Small intestine (tissue), 7 donors: ENCODE data around the gene SUGCT. TPM values are rescaled to one million over a fixed set of nuclear protein-coding genes. Genes with fewer than 3 reads are reported as not detected.

Experiments
- DNase-seq, 2 donors: peaks; one replicate each; pipeline versions ENCODE4 v3.0.0 to v3.0.0-alpha.2; 2013
- FAIRE-seq: peaks from 2 replicates; lab custom pipeline; 2012; peaks lifted over from hg19 to GRCh38; lab: Jason Lieb, UNC
- H3K27ac ChIP-seq, 3 donors: one replicate each; pipeline ENCODE4 v1.5.1; 2013; ENCODE audit warnings: low read length in 2 of 3, mild to moderate bottlenecking in 2 of 3, control low read depth in 1 of 3, inconsistent platforms in 1 of 3, low read depth in 1 of 3, moderate library complexity in 1 of 3
- H3K27me3 ChIP-seq, 3 donors: one replicate each; pipeline ENCODE4 v1.6.1; 2013; ENCODE audit warnings: low read length in 3 of 3, inconsistent platforms in 1 of 3; ENCODE audit not compliant: control insufficient read depth in 3 of 3, insufficient read depth in 3 of 3
- H3K36me3 ChIP-seq, 3 donors: one replicate each; pipeline ENCODE4 v1.6.1; 2013; ENCODE audit warnings: low read length in 3 of 3, inconsistent platforms in 1 of 3, low read depth in 1 of 3, mild to moderate bottlenecking in 1 of 3, moderate library complexity in 1 of 3; ENCODE audit not compliant: control insufficient read depth in 3 of 3, insufficient read depth in 2 of 3
- H3K4me1 ChIP-seq, 3 donors: one replicate each; pipeline ENCODE4 v1.6.1; 2013; ENCODE audit warnings: low read length in 2 of 3, inconsistent platforms in 1 of 3, low read depth in 1 of 3, mild to moderate bottlenecking in 1 of 3, moderate library complexity in 1 of 3; ENCODE audit not compliant: control insufficient read depth in 3 of 3, insufficient read depth in 2 of 3
- H3K4me3 ChIP-seq, 3 donors: one replicate each; pipeline ENCODE4 v1.5.1; 2013; ENCODE audit warnings: low read length in 3 of 3, control low read depth in 1 of 3, inconsistent platforms in 1 of 3, low read depth in 1 of 3, mild to moderate bottlenecking in 1 of 3, moderate library complexity in 1 of 3
- H3K9me3 ChIP-seq, 2 donors: one replicate each; pipeline ENCODE4 v1.6.1; 2013; ENCODE audit warnings: low read depth in 1 of 2, low read length in 1 of 2; ENCODE audit not compliant: control insufficient read depth in 2 of 2, insufficient read depth in 1 of 2
- WGBS, 3 donors: extraction: QIAGEN DNeasy Blood & Tissue Kit; methylation state at CpG; one replicate each; pipeline ENCODE4 v1.1.7; 2013; 5-methylcytosine and 5-hydroxymethylcytosine counted together
- polyA plus RNA-seq, 4 donors: library from polyadenylated mRNA; stranded (reverse) in 3 of 4; unstranded in 1 of 4; fragments of 200-250 nt in 3 of 4; fragments of 120-200 nt in 1 of 4; gene quantifications; one replicate each; pipeline versions ENCODE4 v1.2.1 to v1.2.3, GENCODE V29; 2013
- donor health status: healthy with polysubstance abuse.
- donor health status: control.
- donor health status: control.
- donor health status: Bipolar disorder and iron deficiency.
- donor health status: healthy.

SUGCT gene
- polyA plus RNA-seq, 4 donors: 0.54 to 26.9 (median 2.5) TPM

DNA sequence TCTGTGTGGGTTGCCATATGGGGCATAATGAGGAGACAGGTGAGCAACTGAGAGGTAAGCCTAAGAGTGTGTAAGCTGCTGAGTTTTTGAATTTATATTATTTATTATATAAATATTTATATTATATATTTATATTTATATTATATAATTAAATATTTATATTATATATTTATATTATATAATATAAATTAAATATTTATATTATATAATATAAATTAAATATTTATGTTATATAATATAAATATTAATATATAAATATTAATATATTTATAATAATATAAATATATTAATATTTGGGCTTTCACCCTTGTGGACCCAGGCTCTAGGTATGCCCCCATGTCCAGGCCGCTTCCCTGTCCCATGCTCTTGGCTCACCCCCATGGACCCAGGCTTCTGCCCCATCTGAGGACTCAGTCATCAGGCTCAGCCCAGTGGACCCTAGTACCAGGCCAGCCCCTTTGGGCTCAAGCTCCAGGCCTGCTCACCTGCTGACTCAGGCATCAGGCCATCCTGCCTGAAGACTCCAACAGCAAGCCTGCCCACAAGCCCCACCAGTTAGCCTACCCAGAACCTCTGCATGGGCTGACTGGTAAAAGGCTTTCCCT lies 755.4 kb downstream of the SUGCT start:
- FAIRE-seq (peak; percentile 91), DNase-seq (no peak)
- Histone ChIP-seq H3K36me3 (no peaks in the 10 kb centered on the region), H3K27ac (no peak overlapping the region), H3K27me3 (no peaks in the 10 kb centered on the region), H3K4me1 (peaks cover 0 to 3% (median 0%) of the 10 kb centered on the region in 3 donors), H3K9me3 (peaks cover 0 to 14% of the 10 kb centered on the region in 2 donors), H3K4me3 (no peak overlapping the region)
- 92 to 97% (median 95%) methylated on average over 1 of the region's 1 CpG for WGBS, 3 donors

DNA sequence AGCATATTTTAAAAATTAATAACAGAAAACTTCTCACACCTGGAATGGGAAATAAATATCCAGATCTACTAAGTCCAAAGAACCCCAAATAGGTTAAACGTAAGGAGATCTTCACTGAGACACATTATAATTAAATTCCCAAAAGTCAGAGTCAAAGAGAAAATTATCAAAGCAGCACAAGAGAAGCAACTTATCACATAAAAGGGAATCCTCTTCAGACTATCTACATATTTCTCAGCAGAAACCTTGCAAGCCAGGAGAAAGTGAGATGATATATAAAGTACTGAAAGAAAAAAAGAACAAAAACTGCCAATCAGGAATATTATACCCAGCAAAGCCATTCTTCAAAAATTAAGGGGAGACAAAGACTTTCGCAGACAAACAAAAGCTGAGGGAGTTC lies 756.4 kb downstream of the SUGCT start:
- no peak for FAIRE-seq
- Histone ChIP-seq H3K27me3 (no peaks in the 10 kb centered on the region), H3K4me1 (peaks cover 0 to 3% (median 0%) of the 10 kb centered on the region in 3 donors), H3K27ac (no peak overlapping the region), H3K4me3 (no peak overlapping the region), H3K9me3 (peaks cover 0 to 14% of the 10 kb centered on the region in 2 donors), H3K36me3 (no peaks in the 10 kb centered on the region)
- 93 to 95% (median 94%) methylated on average over 2 of the region's 2 CpGs for WGBS, 3 donors
- no peak for DNase-seq

DNA sequence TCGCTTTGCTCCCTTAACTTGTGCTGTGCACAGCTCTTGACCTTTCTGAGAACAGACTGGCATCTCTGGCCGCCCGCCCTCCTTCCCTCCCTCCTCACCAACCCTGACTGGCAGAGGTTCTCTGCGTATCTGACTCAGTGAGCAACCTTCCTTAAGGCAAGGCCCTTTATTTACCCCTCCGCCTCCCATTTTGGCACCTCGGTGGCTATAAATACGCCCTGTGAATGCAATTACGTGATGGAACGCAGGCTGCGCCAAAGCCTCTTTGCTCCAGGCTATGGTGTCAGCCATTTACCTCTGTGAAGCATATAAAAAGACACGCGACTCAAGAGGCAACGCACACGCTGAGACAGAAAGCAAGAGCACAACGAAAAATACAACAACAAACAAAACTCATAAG lies 764.3 kb downstream of the SUGCT start:
- Histone ChIP-seq H3K27ac (no peak overlapping the region), H3K36me3 (no peaks in the 10 kb centered on the region), H3K4me1 (no peaks in the 10 kb centered on the region), H3K27me3 (no peaks in the 10 kb centered on the region), H3K9me3 (peaks cover 0 to 20% of the 10 kb centered on the region in 2 donors), H3K4me3 (no peak overlapping the region)
- FAIRE-seq (no peak), DNase-seq (no peak)
- 93 to 96% (median 94%) methylated on average over 15 of the region's 15 CpGs for WGBS, 3 donors

- Histone ChIP-seq H3K27me3 (no peaks in the 10 kb centered on the region), H3K4me3 (no peak overlapping the region), H3K36me3 (no peaks in the 10 kb centered on the region), H3K4me1 (no peaks in the 10 kb centered on the region), H3K27ac (no peak overlapping the region), H3K9me3 (peaks cover 0 to 20% of the 10 kb centered on the region in 2 donors)
- WGBS, 3 donors: 79 to 92% (median 92%) methylated on average over 16 of the region's 16 CpGs
- DNase-seq: no peak
- no peak for FAIRE-seq
These were observed 765.1 kb downstream of the SUGCT start for GRCh38 chr7:40899636-40900507.

DNA sequence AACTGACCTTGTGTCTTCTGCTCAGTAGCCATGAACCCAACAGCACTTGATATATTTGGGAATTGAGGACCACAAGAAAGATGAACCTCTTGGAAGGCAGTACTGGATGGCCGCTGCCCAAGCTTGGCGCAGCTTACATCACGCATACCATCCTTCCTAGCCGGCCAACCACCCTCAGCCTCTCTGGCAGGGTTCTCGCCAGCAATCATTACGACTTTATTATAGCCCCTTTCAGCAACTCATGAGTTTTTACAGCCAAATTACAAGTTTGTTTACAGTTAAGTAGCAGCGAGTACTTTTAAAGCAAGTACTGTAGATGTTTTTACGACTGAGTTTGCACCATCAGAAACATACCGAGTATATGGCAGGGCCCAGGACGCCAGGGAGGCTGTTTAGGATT lies 769.1 kb downstream of the SUGCT start:
- H3K36me3 ChIP-seq: no peaks in the 10 kb centered on the region
- FAIRE-seq (no peak), DNase-seq (no peak)
- peaks cover 0 to 9% of the 10 kb centered on the region in 2 donors for H3K9me3 ChIP-seq
- H3K4me3 ChIP-seq: no peak overlapping the region
- H3K27ac ChIP-seq: no peak overlapping the region
- WGBS, 3 donors: 77 to 89% (median 85%) methylated on average over 10 of the region's 10 CpGs
- no peaks in the 10 kb centered on the region for H3K27me3 ChIP-seq
- no peaks in the 10 kb centered on the region for H3K4me1 ChIP-seq

DNA sequence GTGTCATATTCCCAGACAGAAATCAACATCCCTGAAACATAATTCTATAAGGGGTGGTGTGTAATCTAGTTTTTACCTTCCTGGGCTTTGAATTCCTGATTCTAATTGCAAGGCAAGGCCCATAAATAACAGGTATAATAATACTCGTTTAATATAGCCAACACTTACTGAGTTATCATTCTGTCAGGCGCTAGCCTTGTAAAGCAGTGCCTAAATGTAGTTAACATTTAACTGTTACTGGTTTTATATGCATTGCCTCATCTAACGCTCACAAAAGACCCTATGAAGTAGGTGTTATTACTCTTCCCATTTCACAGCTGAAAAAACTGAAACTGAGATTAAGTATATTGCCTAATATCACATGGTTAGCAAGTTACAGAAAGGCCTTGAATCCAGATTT lies 772.5 kb downstream of the SUGCT start:
- no peak overlapping the region for H3K27ac ChIP-seq
- H3K4me1 ChIP-seq: no peaks in the 10 kb centered on the region
- H3K4me3 ChIP-seq: no peak overlapping the region
- no peak for FAIRE-seq
- no peaks in the 10 kb centered on the region for H3K36me3 ChIP-seq
- no peaks in the 10 kb centered on the region for H3K27me3 ChIP-seq
- H3K9me3 ChIP-seq: no peaks in the 10 kb centered on the region
- WGBS, 3 donors: 47 to 74% (median 50%) methylated on average over 3 of the region's 3 CpGs
- DNase-seq: no peak

DNA sequence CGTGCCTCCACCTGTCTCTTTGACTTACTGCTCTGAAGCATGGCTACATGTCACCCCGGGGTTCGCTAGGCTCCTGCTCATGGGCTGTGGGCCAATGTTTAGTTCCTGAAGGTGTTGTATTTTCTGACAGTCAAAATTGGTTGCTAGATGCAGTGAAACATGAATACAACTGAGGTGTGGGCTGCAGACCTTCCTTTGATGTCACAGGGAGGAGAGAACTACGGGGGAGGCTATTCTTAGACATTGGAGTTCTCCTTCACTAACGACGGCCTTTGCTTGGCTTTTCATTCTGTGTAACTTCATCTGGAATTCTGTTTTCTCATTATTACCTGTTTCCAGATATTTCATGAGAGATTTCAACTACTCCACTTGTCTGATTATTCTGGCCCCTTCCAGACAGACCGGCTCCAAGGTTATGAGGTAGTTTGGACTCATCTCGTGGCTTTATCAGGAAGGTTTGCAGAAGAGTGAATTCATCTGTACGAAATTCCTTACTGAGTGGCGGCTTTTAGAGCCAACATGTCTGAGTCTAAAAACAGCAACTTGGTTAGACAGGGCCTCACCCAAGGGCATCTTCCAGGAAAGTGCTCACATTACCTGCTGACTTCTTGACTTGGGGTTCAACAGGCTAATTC lies 774.7 kb downstream of the SUGCT start:
- no peak overlapping the region for H3K27ac ChIP-seq
- FAIRE-seq: no peak
- 84 to 91% (median 90%) methylated on average over 10 of the region's 10 CpGs for WGBS, 3 donors
- H3K36me3 ChIP-seq: no peaks in the 10 kb centered on the region
- no peak overlapping the region for H3K4me3 ChIP-seq
- H3K4me1 ChIP-seq: no peaks in the 10 kb centered on the region
- no peak for DNase-seq
- no peaks in the 10 kb centered on the region for H3K27me3 ChIP-seq
- H3K9me3 ChIP-seq: no peaks in the 10 kb centered on the region
